A673 (cell line): Measurements from ENCODE around the gene PHTF1.

Source experiments
- CTCF ChIP-seq: fragments of 300-800, 200-600 bp; sonication (generic); conservative IDR thresholded peaks from 2 replicates; pipeline ENCODE4 v1.5.1; 2017; ENCODE audit warnings: low read depth, mild to moderate bottlenecking, antibody characterized with exemption, low read length, moderate library complexity, mixed read lengths
- EZH2 ChIP-seq: fragments of 200-600 bp; sonication (generic); IDR thresholded peaks from 2 replicates; pipeline ENCODE4 v1.6.1; 2017; ENCODE audit warnings: borderline replicate concordance, low read depth, mild to moderate bottlenecking, mixed read lengths, antibody characterized with exemption, low read length; ENCODE audit not compliant: poor library complexity, severe bottlenecking

- TF ChIP-seq CTCF (no peak), EZH2 (no peak)
These were observed 88.6 kb downstream of the PHTF1 start for GRCh38 chr1:113670650-113671049.
